Prostate gland (tissue), 2 donors: ENCODE data around the gene PTGES. TPM values are rescaled to one million over a fixed set of nuclear protein-coding genes. Genes with fewer than 3 reads are reported as not detected.

Source experiments
- DNase-seq: peaks from one replicate; pipeline ENCODE4 v3.0.0-alpha.2; 2019; ENCODE audit warnings: low spot score
- H3K27ac ChIP-seq, 2 donors: fragments of 200-600 bp; sonication (generic); 2 replicates each; pipeline ENCODE4 v1.5.1; 2017 to 2019
- H3K27me3 ChIP-seq: fragments of 200-600 bp; sonication (generic); replicated peaks from 2 replicates; pipeline ENCODE4 v1.5.1; 2019; ENCODE audit not compliant: insufficient read depth
- H3K36me3 ChIP-seq, 2 donors: fragments of 200-600 bp; sonication (generic); 1 replicate in 1 of 2; 2 replicates in 1 of 2; pipeline versions ENCODE4 v1.5.1 to v1.8.1; 2017 to 2019
- H3K4me1 ChIP-seq: fragments of 200-600 bp; sonication (generic); replicated peaks from 2 replicates; pipeline ENCODE4 v1.5.1; 2019
- H3K4me3 ChIP-seq, 2 donors: fragments of 200-600 bp; sonication (generic); 2 replicates each; pipeline ENCODE4 v1.5.1; 2017 to 2019
- H3K9me3 ChIP-seq: fragments of 200-600 bp; sonication (generic); 2 replicates; pipeline ENCODE4 v1.5.1; 2017
- POLR2A ChIP-seq: fragments of 450-650 bp; IDR thresholded peaks from one replicate; pipeline ENCODE4 v1.6.1; 2016; ENCODE audit warnings: antibody characterized with exemption, mild to moderate bottlenecking
- POLR2AphosphoS5 ChIP-seq: sonication (generic); formaldehyde crosslinking; IDR thresholded peaks from one replicate; pipeline ENCODE4 v1.6.1; 2017; ENCODE audit warnings: antibody characterized with exemption
- WGBS: methylation state at CpG from one replicate; pipeline ENCODE4 v1.1.5; 2018; 5-methylcytosine and 5-hydroxymethylcytosine counted together
- intact Hi-C: fragments of 100-400 bp; cut with DNase I; formaldehyde crosslinking; loops from one replicate; pipeline ENCODE4 v1.14.2; 2022
- total RNA-seq, 2 donors: library from RNA; depleted of rRNA; stranded (reverse); fragments of >200 nt; gene quantifications; one replicate each; pipeline ENCODE4 v1.1.0, GENCODE V29; 2016
- TF ChIP-seq, protein P1 (sequence below), 4 experiments: fragments of 200-600 bp in 2 of 4; fragments of 450-650 bp in 2 of 4; sonication (generic) in 2 of 4; IDR thresholded peaks; 1 replicate in 3 of 4; 2 replicates in 1 of 4; pipeline ENCODE4 v1.5.1; 2016 to 2019; ENCODE audit warnings: antibody characterized with exemption in 4 of 4, mild to moderate bottlenecking in 2 of 4, moderate library complexity in 2 of 4

The PTGES gene
- total RNA-seq, 2 donors from 2014 or later = 3.9 to 19.9 TPM

DNA sequence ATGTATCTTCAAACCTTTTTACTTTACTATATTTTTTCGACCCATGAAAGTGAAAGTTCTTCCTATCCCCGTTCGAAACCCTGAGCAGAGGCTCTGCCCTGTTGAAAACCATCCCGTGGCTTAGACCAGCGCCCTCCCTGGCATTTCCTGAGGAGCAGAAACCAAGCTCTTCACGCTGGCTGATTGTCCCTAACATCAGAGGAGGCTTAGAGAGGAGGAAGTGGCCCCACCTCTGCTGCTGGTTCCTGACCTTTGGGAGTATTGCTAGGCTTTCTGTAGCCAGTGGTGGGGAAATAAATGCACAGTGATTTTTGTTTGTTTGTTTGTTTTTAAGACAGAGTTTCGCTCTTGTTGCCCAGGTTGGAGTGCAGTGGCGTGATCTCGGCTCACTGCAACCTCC lies 4.2 kb upstream of the PTGES start:
- no peaks in the 10 kb centered on the region for H3K27me3 ChIP-seq
- H3K4me3 ChIP-seq = no peak overlapping the region
- 81% methylated on average over 9 of the region's 9 CpGs for WGBS
- DNase-seq = no peak
- intact Hi-C loops = no loop called here
- H3K4me1 ChIP-seq = peaks cover 2% of the 10 kb centered on the region
- TF ChIP-seq POLR2AphosphoS5 (no peak), POLR2A (no peak)
- TF ChIP-seq, protein P1, sequence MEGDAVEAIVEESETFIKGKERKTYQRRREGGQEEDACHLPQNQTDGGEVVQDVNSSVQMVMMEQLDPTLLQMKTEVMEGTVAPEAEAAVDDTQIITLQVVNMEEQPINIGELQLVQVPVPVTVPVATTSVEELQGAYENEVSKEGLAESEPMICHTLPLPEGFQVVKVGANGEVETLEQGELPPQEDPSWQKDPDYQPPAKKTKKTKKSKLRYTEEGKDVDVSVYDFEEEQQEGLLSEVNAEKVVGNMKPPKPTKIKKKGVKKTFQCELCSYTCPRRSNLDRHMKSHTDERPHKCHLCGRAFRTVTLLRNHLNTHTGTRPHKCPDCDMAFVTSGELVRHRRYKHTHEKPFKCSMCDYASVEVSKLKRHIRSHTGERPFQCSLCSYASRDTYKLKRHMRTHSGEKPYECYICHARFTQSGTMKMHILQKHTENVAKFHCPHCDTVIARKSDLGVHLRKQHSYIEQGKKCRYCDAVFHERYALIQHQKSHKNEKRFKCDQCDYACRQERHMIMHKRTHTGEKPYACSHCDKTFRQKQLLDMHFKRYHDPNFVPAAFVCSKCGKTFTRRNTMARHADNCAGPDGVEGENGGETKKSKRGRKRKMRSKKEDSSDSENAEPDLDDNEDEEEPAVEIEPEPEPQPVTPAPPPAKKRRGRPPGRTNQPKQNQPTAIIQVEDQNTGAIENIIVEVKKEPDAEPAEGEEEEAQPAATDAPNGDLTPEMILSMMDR (IDR thresholded peaks at IDR 0.05) = no peak
- H3K36me3 ChIP-seq = no peaks in the 10 kb centered on the region
- H3K9me3 ChIP-seq = no peaks in the 10 kb centered on the region
- no peak overlapping the region for H3K27ac ChIP-seq

DNA sequence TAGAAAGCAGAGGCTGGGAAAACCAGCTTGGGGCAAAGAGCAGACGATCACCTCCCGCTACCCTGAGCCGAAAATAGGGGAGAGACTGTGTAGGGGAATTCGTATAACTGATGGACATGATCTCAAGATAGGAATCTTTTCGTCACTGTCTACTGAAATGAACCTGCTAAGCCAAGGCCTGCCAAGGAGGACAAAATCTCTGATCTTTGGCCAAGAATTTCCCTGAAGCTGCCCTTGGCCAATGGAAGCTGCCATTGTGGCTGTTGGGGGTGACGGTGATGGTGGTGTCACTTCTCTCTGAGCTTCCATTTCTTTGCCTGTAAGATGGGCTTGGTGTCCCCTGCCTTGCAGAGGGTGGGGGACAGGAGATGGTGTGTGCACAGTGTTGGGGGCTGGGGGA lies 3.3 kb upstream of the PTGES start:
- Histone ChIP-seq H3K27ac (no peak overlapping the region), H3K27me3 (no peaks in the 10 kb centered on the region), H3K9me3 (no peaks in the 10 kb centered on the region), H3K4me1 (peaks cover 7% of the 10 kb centered on the region), H3K36me3 (no peaks in the 10 kb centered on the region), H3K4me3 (no peak overlapping the region)
- no peak for DNase-seq
- TF ChIP-seq, protein P1 (IDR thresholded peaks at IDR 0.05) = no peak
- TF ChIP-seq POLR2AphosphoS5 (no peak), POLR2A (no peak)
- intact Hi-C loops = no loop called here
- 71% methylated on average over 6 of the region's 6 CpGs for WGBS

DNA sequence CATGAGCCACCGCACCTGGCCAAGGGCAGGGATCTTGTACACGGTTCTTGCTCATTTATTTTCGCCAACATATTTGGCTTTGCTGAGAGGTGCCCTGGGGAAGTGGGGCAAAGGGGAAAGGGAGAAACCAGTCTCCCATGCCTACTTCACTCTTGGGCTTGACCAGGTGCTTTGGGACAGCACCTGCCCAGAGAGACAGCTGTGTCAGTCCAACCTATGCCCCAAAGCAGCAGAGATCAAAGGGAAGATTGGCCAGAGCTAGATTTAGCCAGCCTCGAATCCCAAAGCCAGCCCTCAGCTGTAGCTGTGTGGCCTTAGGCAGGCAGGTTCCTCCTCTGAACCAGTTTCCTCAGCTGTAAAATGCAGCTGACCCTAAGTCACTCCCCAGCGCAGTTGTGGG lies 2.3 kb upstream of the PTGES start:
- intact Hi-C loops = no loop called here
- no peak for DNase-seq
- H3K36me3 ChIP-seq = no peaks in the 10 kb centered on the region
- no peaks in the 10 kb centered on the region for H3K9me3 ChIP-seq
- 89% methylated on average over 5 of the region's 5 CpGs for WGBS
- H3K27ac ChIP-seq = no peak overlapping the region
- no peaks in the 10 kb centered on the region for H3K27me3 ChIP-seq
- peaks cover 7% of the 10 kb centered on the region for H3K4me1 ChIP-seq
- no peak overlapping the region for H3K4me3 ChIP-seq
- TF ChIP-seq POLR2AphosphoS5 (no peak), POLR2A (no peak)
- TF ChIP-seq, protein P1 (IDR thresholded peaks at IDR 0.05) = no peak

DNA sequence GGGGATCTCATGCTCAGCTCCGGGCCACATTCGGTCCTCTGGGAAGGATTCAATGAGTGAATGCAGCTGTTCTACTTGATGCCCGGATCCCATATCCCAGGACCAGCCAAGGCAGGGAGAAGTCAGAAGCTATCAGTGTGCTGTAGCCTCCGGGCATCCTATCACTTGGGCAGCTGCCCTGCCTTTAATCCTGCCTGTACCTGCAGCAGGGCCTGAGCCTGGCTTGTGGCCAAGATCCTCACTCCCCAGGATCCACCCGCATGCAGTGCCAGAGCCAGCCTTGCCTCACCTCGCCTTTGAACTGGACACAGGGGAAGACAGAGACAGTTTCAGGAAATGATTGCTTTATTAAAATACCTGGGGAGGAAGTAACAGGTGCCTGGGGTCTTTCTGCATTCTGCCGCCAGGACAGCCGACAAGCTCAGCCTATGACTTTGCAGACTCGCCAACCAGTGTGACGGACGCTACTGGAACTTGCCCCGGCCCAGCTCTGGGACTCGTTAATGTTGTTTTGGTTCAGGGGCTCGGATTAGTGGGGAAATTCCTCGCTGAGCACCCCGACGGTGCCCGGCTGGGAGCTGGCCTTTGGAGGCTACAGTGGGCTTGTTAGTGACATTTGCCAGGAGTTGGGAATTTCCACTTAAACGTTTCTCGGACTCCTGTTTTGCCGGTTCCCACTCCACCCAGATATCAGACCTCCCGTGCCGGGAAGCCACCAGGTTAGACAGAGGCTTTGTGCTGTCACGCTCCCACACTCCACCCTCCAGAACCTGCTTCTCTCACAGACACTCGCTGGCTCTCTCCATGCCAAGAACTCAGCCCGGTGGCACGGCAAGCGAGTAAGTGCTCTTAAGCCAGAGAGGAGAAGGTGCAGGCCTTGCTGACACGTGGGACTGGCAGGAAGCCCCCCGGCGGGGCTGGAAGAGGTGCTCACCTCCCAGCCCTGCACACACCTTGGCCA lies 721 bp downstream of the PTGES start:
- H3K4me3 ChIP-seq = peak overlapping the region; percentile 7 to 10
- no peaks in the 10 kb centered on the region for H3K27me3 ChIP-seq
- H3K36me3 ChIP-seq = no peaks in the 10 kb centered on the region
- DNase-seq = peak; percentile 77
- TF ChIP-seq POLR2A (no peak), POLR2AphosphoS5 (peak; percentile 11)
- H3K9me3 ChIP-seq = no peaks in the 10 kb centered on the region
- peak overlapping the region; percentile 16 to 32 for H3K27ac ChIP-seq
- WGBS = 18% methylated on average over 31 of the region's 31 CpGs
- peaks cover 7% of the 10 kb centered on the region for H3K4me1 ChIP-seq
- intact Hi-C loops = no loop called here

DNA sequence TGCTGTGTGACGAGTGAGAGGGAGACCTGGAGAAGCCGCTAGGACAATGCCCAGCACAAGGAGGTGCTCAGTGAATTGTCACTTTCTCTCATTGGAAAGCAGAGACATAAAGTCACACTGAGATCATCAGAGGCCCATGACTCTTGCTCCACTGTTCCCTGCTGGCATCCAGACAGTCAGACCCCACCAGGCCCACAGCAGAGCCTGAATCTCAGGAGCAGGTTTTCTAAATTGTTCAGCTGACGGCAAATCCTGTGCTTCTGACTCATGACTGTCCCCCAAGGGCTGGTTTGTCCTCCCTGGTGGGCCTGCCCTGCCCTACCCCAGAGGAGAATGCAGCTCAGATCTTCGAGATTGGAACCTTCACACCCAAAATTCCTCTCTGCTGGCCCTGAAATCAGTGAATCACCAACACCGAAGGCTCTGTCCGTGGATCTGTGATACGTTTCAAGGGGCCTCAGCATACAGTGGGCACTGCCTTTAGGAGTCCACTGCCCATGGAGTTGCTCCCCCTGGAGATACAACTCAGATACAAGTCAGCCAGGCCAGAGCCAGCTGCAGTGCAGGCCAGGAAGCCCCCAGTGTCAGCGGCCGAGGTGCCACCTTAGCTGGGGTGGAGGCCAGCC lies 2.7 kb downstream of the PTGES start:
- no peaks in the 10 kb centered on the region for H3K9me3 ChIP-seq
- DNase-seq = no peak
- H3K4me3 ChIP-seq = no peak overlapping the region
- WGBS = 86% methylated on average over 9 of the region's 9 CpGs
- TF ChIP-seq, protein P1 (IDR thresholded peaks at IDR 0.05) = no peak
- TF ChIP-seq POLR2A (no peak), POLR2AphosphoS5 (no peak)
- peaks cover 7% of the 10 kb centered on the region for H3K4me1 ChIP-seq
- H3K36me3 ChIP-seq = no peaks in the 10 kb centered on the region
- intact Hi-C loops = no loop called here
- no peak overlapping the region for H3K27ac ChIP-seq
- no peaks in the 10 kb centered on the region for H3K27me3 ChIP-seq
